HG02970 (cell line): ENCODE measurements around the gene ITGB1.
"Not testable (repeated sequence)": the region's sequence is repeated elsewhere in the genome, so short reads cannot be mapped to it uniquely, and the experiment has no call there.

Source experiments
- ATAC-seq: cut with Tn5 transposase; IDR thresholded peaks from one replicate; pipeline ENCODE4 v1.9.1; 2021; ENCODE audit warnings: mild to moderate bottlenecking, moderate library complexity, moderate number of reproducible peaks; ENCODE audit not compliant: unreplicated experiment, low FRiP score

ITGB1 gene

DNA sequence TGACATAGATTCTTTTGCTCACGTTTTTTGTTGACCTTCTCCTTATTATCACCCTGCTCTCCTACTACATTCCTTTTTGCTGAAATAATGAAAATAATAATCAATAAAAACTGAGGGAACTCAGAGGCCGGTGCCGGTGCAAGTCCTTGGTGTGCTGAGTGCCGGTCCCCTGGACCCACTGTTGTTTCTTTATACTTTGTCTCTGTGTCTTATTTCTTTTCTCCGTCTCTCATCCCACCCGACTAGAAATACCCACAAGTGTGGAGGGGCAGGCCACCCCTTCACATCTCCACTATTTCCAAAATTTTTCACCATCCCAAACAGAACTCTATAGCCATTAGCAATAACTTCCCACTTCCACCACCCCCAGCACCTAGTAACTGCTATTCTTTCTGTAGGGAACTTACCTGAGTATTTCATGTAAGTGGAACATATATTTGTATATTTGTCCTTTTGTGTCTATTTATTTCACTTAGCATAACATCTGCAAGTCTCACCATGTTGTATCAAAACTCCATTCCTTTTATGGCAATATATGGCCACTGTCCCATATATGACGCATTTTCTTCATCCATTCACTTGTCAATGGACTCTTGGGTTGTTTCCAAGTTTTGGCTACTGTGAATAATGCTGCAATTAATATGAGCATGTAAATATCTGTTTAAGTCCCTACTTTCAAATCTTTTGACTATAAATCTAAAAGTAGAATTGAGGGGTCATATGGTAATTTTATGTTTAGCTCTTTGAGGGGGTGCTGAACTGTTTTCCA, 62.6 kb downstream of the ITGB1 start:
- not testable (repeated sequence) for ATAC-seq

DNA sequence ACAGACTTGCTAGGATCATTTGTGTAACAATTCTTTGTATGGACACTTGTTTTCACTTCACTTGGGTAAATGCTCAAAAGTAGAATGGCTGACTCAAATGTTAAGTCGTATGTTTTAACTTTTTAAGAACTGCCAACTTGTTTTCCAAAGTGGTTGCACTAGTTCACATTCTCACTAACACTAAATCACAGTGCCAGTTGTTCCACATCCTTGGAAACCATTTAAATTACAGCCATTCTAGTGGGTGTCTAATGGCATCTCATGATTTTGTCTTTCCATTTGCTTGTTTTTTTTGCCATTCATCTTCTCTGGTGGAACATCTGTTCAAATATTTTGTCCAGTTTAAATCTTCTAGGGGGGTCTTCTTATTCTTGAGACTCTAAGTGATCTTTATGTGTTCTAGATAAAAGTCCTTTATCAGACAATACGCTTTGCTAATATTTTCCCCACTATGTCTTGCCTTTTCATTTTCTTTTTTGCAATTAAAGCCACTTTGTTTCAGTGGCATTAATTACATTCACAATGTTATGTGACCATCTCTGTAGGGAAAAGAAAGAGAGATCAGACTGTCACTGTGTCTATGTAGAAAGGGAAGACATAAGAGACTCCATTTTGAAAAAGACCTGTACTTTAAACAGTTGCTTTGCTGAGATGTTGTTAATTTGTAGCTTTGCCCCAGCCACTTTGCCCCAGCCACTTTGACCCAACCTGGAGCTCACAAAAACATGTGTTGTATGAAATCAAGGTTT, 63.9 kb downstream of the ITGB1 start:
- ATAC-seq = no peak

DNA sequence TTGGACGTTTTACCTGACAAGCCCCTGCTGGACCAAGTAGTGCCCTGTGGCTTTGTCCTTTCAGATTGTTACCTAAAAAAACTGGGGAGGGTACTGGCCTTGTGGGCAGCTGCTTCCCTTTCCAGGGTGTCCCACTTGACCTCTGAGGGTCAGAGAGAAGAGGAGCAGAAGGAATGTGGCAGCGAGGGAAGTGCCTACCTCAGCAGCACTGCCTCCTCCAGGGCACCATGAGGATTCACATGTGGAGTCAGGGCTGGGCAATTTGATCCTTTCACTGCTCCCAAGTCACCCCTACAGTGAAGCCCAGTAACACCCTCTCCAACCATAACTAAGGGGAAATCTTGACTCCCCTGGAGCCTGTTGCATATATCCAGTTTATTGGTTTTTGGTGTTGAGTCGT, 64.6 kb downstream of the ITGB1 start:
- ATAC-seq = no peak

DNA sequence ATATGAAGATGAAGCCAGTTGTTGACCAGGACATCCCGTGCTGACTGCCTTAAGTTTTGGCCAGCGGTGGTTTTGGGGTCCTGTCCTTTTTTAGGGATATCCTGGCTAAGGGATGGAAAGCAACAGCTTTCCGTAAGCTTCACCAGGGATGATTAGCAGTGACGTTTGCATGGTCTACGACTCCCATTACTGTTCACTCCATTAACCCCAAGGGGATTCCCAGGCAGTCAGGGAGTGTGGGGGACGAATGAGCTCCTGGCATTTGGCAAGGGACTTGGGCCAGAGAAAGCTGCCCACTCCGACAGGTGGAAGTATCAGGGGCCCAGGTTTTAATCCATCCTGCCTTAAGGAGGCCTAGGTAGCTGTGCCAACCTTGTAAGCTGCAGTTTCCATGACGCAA, 66.8 kb downstream of the ITGB1 start:
- no peak for ATAC-seq

DNA sequence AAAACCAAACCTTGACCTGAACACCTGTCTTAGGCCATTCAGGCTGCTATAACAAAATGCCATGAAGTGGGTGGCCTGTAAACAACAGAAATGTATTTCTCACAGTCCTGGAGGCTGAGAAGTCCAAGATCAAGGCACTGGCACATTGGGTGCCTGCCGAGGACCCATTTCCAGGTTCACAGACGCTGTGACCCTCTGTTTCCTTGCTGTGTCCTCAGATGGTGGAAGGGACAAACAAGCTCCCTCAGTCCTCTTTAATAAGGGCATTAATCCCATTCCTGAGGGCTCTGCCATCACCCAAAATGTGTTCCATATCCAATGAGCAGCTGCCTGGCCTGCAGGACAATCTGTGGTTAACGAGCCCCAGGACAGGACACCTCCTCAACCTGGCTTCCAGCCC, 67.6 kb downstream of the ITGB1 start:
- no peak for ATAC-seq

DNA sequence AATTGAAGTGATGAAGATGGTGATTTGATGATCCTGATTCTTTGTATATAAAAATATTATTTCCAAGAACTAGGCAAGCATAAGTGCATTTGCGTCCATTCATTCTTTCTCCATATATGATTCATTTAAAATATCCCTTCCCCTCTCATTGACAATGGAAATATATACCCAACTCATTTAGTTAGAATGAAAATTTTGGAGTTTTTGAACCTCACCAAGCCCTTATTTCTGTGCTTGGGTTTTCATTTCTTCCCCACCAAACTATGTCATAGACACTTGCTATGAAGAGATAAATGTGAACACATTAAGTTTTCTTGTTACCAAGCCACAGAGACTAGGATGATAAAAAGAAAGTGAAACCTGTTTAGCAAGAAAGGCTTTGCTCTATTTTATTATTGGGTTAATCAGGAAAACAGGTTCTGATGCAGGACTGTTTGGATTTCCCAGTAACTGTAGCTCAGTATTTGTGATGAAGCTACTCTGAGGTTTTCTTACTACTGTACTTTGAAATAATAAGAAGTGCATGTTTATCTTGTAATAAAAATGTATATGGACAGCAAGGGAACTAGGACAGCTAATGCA, 68.3 kb downstream of the ITGB1 start:
- ATAC-seq = no peak

DNA sequence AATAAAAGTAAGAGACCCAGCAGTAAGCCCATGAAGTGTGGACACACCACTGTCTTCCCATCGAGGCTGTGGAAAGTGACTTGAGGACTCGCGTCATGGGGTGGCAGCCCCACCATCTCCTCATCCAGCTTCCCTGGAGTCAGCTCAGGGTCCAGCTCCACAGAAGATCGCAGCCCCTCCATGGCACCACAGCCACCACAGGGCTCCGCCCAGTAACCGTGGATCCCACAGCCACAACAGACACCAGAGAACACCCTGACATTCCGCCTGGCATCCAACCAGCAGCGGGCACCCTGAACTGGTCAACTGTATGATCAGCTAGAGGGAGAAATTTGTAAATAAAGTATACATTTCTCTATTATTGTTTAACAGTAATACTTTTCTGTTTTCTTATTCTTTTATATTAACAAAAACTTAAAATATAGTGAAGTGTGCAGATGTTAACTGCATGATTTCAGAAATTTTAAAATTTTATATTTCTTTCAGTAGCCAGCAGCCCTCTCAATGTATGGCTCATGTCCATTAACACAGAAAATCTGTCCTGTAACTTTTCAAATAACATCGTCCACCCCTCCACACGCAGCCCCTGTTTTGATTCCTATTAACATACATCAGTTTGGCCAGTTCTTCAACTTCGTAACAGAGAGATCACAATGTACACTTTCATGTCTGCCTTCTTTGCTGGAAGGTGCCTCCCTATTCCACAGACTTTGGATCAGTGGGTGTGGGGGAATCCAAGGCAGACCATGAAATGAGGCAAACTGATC, 69.7 kb downstream of the ITGB1 start:
- no peak for ATAC-seq

DNA sequence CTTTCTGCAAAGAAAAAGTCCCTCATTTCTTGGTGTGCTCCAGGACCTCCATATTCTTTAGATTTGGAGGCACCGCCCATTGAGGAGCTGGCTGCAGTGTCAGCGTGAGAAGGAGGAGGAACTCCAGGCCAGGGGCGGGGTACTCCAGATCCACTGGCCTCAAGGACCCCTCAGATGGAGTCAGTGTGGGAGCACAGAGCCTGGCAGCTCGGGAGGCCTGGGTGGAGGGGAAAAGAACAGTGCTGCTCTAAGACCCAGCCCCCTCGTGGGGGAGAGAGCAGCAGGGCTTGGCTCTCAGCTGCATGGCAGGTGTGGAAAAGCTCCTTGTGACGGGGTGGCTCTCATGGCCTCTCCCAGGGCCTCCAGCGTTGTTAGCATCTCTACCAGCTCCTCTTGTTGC, 70.5 kb downstream of the ITGB1 start:
- ATAC-seq = no peak

DNA sequence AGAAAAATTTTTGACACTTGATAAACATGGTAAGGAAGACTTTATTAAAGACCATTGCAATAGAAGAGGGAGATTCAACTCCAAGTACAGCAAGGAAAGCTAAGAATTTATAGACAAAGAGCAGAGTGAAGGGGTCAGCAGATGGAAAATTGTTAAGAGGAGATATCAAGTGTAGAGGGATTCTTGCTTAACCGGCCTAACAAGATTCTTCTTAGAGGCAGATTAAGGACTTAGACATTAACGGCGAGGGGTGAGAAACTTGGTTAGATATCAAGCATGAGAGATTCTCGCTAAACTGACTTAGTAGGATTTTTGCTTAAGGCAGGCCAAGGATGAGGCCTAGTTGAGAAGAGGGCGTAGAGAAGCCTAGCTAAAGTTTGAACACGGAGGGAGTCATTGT, 76.0 kb downstream of the ITGB1 start:
- ATAC-seq = no peak

DNA sequence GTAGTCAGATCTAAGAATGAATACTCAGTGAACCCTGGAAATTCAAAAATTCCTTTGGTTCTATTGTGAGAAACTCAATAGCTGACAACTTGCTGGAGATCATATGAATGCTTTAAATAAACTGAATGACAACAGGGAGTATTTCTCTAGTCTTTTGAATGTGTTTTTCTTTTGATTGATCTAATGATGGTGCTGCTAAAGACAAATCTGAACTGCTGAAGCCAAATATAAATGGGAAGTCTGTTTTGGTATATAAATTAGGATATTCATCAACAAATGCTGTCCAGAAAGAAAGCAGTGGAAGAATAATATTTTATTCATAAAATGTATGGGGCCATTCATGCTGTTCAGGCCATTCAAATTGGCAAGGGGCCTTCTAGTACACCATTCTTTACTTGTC, 79.4 kb downstream of the ITGB1 start:
- ATAC-seq = no peak

DNA sequence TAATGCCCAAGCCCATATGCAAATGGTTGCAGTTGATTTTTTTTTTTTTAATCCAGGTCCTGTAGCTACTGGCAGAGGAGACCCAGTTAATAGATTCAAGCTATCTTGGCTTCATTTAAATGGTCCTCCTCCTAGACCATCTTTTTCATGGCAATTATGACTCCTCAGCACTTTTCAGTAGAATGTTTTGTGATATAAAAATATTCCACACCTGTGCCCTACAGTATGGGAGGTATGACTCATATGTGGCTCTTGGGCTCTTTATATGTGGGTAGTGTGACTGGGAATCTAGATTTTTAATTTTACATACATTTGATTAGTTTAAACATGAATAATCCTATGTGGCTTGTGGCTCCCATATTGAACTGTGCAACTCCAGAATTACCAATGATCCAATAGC, 80.1 kb downstream of the ITGB1 start:
- ATAC-seq = no peak

DNA sequence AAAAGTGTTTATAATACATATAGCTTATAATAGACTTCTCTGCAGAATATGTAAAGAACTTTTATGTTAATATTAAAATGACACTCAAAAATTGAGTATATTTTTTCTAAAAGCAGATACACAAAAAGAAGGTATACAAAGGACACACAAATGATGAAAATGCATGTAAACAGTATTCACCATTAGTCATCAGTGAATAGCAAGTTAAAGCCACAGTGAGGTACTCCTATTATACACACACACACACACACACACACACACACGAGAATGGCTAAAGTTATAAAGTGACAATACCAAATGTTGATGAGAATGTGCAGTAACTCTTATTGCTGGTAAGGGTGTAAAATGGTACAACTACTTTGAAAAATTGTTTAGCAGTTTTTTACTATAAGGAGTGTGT, 92.9 kb downstream of the ITGB1 start:
- ATAC-seq = no peak

DNA sequence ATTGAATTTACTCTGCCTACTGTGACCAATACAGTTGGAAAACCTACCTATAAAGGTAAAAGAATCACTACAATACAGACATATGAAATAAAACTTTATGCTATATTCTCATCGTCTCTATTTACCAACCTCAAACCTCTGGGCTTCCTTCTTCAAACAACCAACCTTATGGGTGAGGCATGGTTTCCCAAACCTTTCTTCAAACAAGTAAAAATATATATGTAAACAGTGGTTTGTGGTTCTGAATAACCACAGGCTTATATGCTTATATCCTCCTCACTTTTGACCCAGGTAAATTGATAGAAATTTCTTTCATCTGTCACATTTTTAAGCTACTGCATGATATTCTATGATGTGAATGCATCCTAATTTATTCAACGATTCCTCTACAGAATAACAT, 103.6 kb downstream of the ITGB1 start:
- ATAC-seq = no peak

DNA sequence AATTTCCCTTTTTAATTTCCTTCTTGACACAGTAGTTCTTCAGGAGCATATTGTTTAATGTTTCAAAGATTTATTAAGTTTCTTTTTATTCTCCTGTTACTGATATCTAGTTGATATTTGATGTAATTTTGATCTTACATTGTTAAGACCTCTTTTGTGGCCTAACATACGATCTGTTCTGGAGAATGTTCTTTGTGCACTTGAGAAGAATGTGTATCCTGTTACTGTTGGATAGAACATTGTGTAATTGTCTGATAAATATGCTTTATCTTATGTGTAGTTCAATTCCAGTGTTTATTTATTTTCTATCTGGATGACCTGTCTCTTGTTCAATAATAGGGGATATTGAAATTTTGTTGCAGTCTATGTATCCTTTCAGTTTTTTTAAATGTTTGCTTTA, 106.7 kb downstream of the ITGB1 start:
- ATAC-seq = no peak
